Measurements from ENCODE around the gene SLC43A2. TPM values are rescaled to one million over a fixed set of nuclear protein-coding genes. Genes with fewer than 3 reads are reported as not detected.

Gene SLC43A2
- total and polyA plus RNA-seq, 2 of the 13 experiments (the other 11 are each of a cell fraction or from before 2014, with no cell fraction given) = 7.3 to 20.0 TPM

DNA sequence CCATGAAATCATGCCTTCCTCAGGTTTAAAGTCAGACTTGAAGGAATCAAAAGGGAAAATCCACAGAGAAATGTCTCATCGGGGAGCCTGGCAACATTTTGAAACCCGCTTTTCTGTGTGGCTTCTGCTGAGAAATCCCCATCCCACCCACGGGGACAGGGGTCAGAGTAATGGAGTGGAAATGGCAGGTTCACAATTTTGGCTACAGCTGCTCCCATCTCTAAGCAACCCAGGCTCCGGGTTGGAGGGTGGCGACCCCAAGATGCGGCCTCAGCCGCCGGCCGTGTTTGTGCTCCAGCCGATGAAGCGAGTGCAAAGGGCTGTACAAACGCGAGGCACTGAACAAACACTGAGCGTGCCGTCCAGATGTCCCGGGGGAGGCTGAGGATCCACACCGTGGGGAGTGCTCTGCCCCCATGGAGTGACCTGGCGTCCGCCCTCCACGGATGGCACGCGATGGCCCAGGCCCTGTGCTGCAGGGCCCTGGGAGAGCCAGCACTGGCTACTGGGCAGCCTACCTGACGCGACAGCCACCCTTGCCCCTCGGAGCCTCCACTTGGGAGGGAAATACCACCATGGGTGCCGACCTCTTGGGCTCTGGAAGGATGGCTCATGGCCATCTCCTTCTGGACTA is 22.2 kb downstream of the SLC43A2 start (continued):
- TF ChIP-seq ZNF34 (CRISPR knock-in tag; IDR thresholded peaks at IDR 0.05; ENCODE audit: borderline replicate concordance) (no peak), ZNF746 (CRISPR knock-in tag; IDR thresholded peaks at IDR 0.05) (no peak), NKX3-1 (CRISPR knock-in tag; IDR thresholded peaks at IDR 0.05) (no peak), ZNF878 (CRISPR knock-in tag; IDR thresholded peaks at IDR 0.05) (no peak), TOPORS (CRISPR knock-in tag; IDR thresholded peaks at IDR 0.05) (no peak), ZNF841 (CRISPR knock-in tag; IDR thresholded peaks at IDR 0.05; ENCODE audit: borderline replicate concordance) (no peak), ZNF772 (CRISPR knock-in tag; IDR thresholded peaks at IDR 0.05) (peak; percentile 60; the same call in 1 of the 2 replicates), CENPX (CRISPR knock-in tag; IDR thresholded peaks at IDR 0.05) (no peak)
- TF ChIP-seq, protein P1, sequence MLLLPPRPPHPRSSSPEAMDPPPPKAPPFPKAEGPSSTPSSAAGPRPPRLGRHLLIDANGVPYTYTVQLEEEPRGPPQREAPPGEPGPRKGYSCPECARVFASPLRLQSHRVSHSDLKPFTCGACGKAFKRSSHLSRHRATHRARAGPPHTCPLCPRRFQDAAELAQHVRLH (CRISPR knock-in tag; IDR thresholded peaks at IDR 0.05; ENCODE audit: borderline replicate concordance, low read depth) = 0 out of 2 replicates have a peak, but pooled peaks have one; percentile 58
- TF ChIP-seq, protein P2, sequence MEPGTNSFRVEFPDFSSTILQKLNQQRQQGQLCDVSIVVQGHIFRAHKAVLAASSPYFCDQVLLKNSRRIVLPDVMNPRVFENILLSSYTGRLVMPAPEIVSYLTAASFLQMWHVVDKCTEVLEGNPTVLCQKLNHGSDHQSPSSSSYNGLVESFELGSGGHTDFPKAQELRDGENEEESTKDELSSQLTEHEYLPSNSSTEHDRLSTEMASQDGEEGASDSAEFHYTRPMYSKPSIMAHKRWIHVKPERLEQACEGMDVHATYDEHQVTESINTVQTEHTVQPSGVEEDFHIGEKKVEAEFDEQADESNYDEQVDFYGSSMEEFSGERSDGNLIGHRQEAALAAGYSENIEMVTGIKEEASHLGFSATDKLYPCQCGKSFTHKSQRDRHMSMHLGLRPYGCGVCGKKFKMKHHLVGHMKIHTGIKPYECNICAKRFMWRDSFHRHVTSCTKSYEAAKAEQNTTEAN (CRISPR knock-in tag; conservative IDR thresholded peaks at IDR 0.05) = peak; percentile 81; the same call in 1 of the 2 replicates
- TF ChIP-seq, protein P3, sequence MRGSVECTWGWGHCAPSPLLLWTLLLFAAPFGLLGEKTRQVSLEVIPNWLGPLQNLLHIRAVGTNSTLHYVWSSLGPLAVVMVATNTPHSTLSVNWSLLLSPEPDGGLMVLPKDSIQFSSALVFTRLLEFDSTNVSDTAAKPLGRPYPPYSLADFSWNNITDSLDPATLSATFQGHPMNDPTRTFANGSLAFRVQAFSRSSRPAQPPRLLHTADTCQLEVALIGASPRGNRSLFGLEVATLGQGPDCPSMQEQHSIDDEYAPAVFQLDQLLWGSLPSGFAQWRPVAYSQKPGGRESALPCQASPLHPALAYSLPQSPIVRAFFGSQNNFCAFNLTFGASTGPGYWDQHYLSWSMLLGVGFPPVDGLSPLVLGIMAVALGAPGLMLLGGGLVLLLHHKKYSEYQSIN (CRISPR knock-in tag; IDR thresholded peaks at IDR 0.05; ENCODE audit: borderline replicate concordance) = no peak
- TF ChIP-seq, protein P4, sequence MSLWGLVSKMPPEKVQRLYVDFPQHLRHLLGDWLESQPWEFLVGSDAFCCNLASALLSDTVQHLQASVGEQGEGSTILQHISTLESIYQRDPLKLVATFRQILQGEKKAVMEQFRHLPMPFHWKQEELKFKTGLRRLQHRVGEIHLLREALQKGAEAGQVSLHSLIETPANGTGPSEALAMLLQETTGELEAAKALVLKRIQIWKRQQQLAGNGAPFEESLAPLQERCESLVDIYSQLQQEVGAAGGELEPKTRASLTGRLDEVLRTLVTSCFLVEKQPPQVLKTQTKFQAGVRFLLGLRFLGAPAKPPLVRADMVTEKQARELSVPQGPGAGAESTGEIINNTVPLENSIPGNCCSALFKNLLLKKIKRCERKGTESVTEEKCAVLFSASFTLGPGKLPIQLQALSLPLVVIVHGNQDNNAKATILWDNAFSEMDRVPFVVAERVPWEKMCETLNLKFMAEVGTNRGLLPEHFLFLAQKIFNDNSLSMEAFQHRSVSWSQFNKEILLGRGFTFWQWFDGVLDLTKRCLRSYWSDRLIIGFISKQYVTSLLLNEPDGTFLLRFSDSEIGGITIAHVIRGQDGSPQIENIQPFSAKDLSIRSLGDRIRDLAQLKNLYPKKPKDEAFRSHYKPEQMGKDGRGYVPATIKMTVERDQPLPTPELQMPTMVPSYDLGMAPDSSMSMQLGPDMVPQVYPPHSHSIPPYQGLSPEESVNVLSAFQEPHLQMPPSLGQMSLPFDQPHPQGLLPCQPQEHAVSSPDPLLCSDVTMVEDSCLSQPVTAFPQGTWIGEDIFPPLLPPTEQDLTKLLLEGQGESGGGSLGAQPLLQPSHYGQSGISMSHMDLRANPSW (CRISPR knock-in tag; IDR thresholded peaks at IDR 0.05; ENCODE audit: borderline replicate concordance) = no peak

All from HepG2 (cell line).